Smooth muscle cell (in vitro differentiated cells): Measurements from ENCODE around the gene IQSEC3. TPM values are rescaled to one million over a fixed set of nuclear protein-coding genes. Genes with fewer than 3 reads are reported as not detected.
"Not testable (repeated sequence)": the region's sequence is repeated elsewhere in the genome, so short reads cannot be mapped to it uniquely, and the experiment has no call there.

Experiments used
- DNase-seq: peaks from one replicate; lab custom pipeline; 2025; ENCODE audit not compliant: unreplicated experiment; lab: John Stamatoyannopoulos, UW
- H2AFZ ChIP-seq: fragments of 200-600 bp; sonication (generic); 2 replicates; pipeline ENCODE4 v1.6.0; 2016; ENCODE audit warnings: antibody characterized with exemption, low read depth, mild to moderate bottlenecking
- H3F3A ChIP-seq: fragments of 200-600 bp; sonication (generic); 2 replicates; pipeline ENCODE4 v1.6.0; 2017; ENCODE audit warnings: antibody characterized with exemption, low read depth
- H3K27ac ChIP-seq: fragments of 200-600 bp; sonication (generic); 2 replicates; pipeline ENCODE4 v1.5.1; 2016; ENCODE audit warnings: low read depth, mild to moderate bottlenecking
- H3K27me3 ChIP-seq: fragments of 200-600 bp; sonication (generic); 2 replicates; pipeline ENCODE4 v1.6.1; 2016; ENCODE audit warnings: low read depth, mild to moderate bottlenecking
- H3K36me3 ChIP-seq: fragments of 200-600 bp; sonication (generic); 2 replicates; pipeline ENCODE4 v1.5.1; 2016; ENCODE audit warnings: low read depth
- H3K4me1 ChIP-seq: fragments of 200-600 bp; sonication (generic); 2 replicates; pipeline ENCODE4 v1.5.1; 2016; ENCODE audit warnings: low read depth
- H3K4me2 ChIP-seq: fragments of 200-600 bp; sonication (generic); 2 replicates; pipeline ENCODE4 v1.6.0; 2016; ENCODE audit warnings: mild to moderate bottlenecking
- H3K4me3 ChIP-seq: fragments of 200-600 bp; sonication (generic); 2 replicates; pipeline ENCODE4 v1.5.1; 2016; ENCODE audit warnings: mild to moderate bottlenecking
- H3K79me2 ChIP-seq: fragments of 200-600 bp; sonication (generic); 2 replicates; pipeline ENCODE4 v1.6.0; 2016; ENCODE audit warnings: low read depth, mild to moderate bottlenecking
- H3K9ac ChIP-seq: fragments of 200-600 bp; sonication (generic); 2 replicates; pipeline ENCODE4 v1.6.0; 2016; ENCODE audit warnings: low read depth
- H3K9me3 ChIP-seq: fragments of 200-600 bp; sonication (generic); replicated peaks from 2 replicates; pipeline ENCODE4 v1.5.1; 2016; ENCODE audit warnings: low read depth
- H4K20me1 ChIP-seq: fragments of 200-600 bp; sonication (generic); 2 replicates; pipeline ENCODE4 v1.6.0; 2016; ENCODE audit warnings: low read depth
- WGBS: methylation state at CpG from one replicate; pipeline ENCODE4 v1.1.7; 2016; ENCODE audit warnings: low lambda C conversion rate; 5-methylcytosine and 5-hydroxymethylcytosine counted together
- polyA plus RNA-seq: library from polyadenylated mRNA; unstranded; fragments of >200 nt; fragmentation: Nextera tagmentation; extraction: Ambion mirVana; gene quantifications from 2 replicates; pipeline ENCODE4 v1.2.1, GENCODE V29; 2016
- total RNA-seq: library from RNA; depleted of rRNA; stranded (reverse); fragments of >200 nt; gene quantifications from 2 replicates; pipeline ENCODE4 v1.2.3, GENCODE V29; 2014

IQSEC3 gene
- total and polyA plus RNA-seq, 2 experiments from 2014 or later: 0.72 to 2.4 TPM

GRCh38 chr12:44352-44751, 22.2 kb upstream of the IQSEC3 start:
- H3K27me3 ChIP-seq, DNase-seq, H3K4me3 ChIP-seq, H3K9ac ChIP-seq, H3K4me2 ChIP-seq, H2AFZ ChIP-seq, H3K36me3 ChIP-seq, H3K4me1 ChIP-seq, H3K9me3 ChIP-seq, H3K27ac ChIP-seq, H3K79me2 ChIP-seq, H3F3A ChIP-seq, H4K20me1 ChIP-seq: not testable (repeated sequence)
- WGBS: 86% methylated on average over 8 of the region's 8 CpGs

- not testable (repeated sequence) for H3F3A ChIP-seq, H2AFZ ChIP-seq, H3K4me3 ChIP-seq, H4K20me1 ChIP-seq, H3K9me3 ChIP-seq, DNase-seq, H3K36me3 ChIP-seq, H3K27ac ChIP-seq, H3K79me2 ChIP-seq, H3K4me1 ChIP-seq, H3K9ac ChIP-seq, H3K4me2 ChIP-seq, H3K27me3 ChIP-seq
- WGBS: 86% methylated on average over 6 of the region's 6 CpGs
Observed at GRCh38 chr12:45235-45990, 21.2 kb upstream of the IQSEC3 start.

GRCh38 chr12:45991-46358, 20.6 kb upstream of the IQSEC3 start:
- H3K27ac ChIP-seq, H4K20me1 ChIP-seq, H3K4me3 ChIP-seq, H3K27me3 ChIP-seq, H3K9me3 ChIP-seq, H2AFZ ChIP-seq, H3F3A ChIP-seq, H3K36me3 ChIP-seq, H3K9ac ChIP-seq, H3K79me2 ChIP-seq, DNase-seq, H3K4me2 ChIP-seq, H3K4me1 ChIP-seq: not testable (repeated sequence)
- WGBS: 83% methylated on average over 5 of the region's 5 CpGs

GRCh38 chr12:46542-46941, 20.0 kb upstream of the IQSEC3 start:
- H3K4me3 ChIP-seq, H2AFZ ChIP-seq, H3K9me3 ChIP-seq, H3K4me1 ChIP-seq, H4K20me1 ChIP-seq, DNase-seq, H3K36me3 ChIP-seq, H3K27ac ChIP-seq, H3K79me2 ChIP-seq, H3K4me2 ChIP-seq, H3K9ac ChIP-seq, H3F3A ChIP-seq, H3K27me3 ChIP-seq: not testable (repeated sequence)
- WGBS: 69% methylated on average over 5 of the region's 5 CpGs

- H3K79me2 ChIP-seq, H4K20me1 ChIP-seq, H3K4me3 ChIP-seq, H3K27me3 ChIP-seq, H3K9me3 ChIP-seq, H3K27ac ChIP-seq, H3K4me1 ChIP-seq, DNase-seq, H3K9ac ChIP-seq, H3K4me2 ChIP-seq, H3F3A ChIP-seq, H2AFZ ChIP-seq, H3K36me3 ChIP-seq: not testable (repeated sequence)
- 78% methylated on average over 3 of the region's 3 CpGs for WGBS
Observed at GRCh38 chr12:47699-48226, 18.8 kb upstream of the IQSEC3 start.

- H3K4me2 ChIP-seq, H3K4me1 ChIP-seq, H3K79me2 ChIP-seq, H3K9ac ChIP-seq, H3K27ac ChIP-seq, H3K27me3 ChIP-seq, H2AFZ ChIP-seq, DNase-seq, H3K36me3 ChIP-seq, H3F3A ChIP-seq, H3K9me3 ChIP-seq, H4K20me1 ChIP-seq, H3K4me3 ChIP-seq: not testable (repeated sequence)
- WGBS: 71% methylated on average over 5 of the region's 5 CpGs
Observed at GRCh38 chr12:49149-49548, 17.4 kb upstream of the IQSEC3 start.

GRCh38 chr12:51087-51486, 15.5 kb upstream of the IQSEC3 start:
- not testable (repeated sequence) for H3K4me2 ChIP-seq, H3K79me2 ChIP-seq, H2AFZ ChIP-seq, H3K27ac ChIP-seq, DNase-seq, H3K27me3 ChIP-seq, H3K4me1 ChIP-seq, H3K9ac ChIP-seq, H4K20me1 ChIP-seq, H3K4me3 ChIP-seq, H3K36me3 ChIP-seq, H3F3A ChIP-seq, H3K9me3 ChIP-seq
- WGBS: 79% methylated on average over 5 of the region's 5 CpGs

- H3K4me3 ChIP-seq, H3K4me2 ChIP-seq, H3K9me3 ChIP-seq, H4K20me1 ChIP-seq, H3K9ac ChIP-seq, H3K79me2 ChIP-seq, H3K27ac ChIP-seq, H3K4me1 ChIP-seq, DNase-seq, H2AFZ ChIP-seq, H3K27me3 ChIP-seq, H3F3A ChIP-seq, H3K36me3 ChIP-seq: not testable (repeated sequence)
- WGBS: 84% methylated on average over 6 of the region's 6 CpGs
Observed at GRCh38 chr12:51962-52361, 14.6 kb upstream of the IQSEC3 start.
